HL-60 (cell line): ENCODE measurements around the gene MIDN.

Experiments
- DNase-seq, 2 experiments: peaks; one replicate each; pipeline ENCODE4 v3.0.0-alpha.2; 2010 to 2020; ENCODE audit warnings: low read depth in 1 of 2, low spot score in 1 of 2
- H3K27ac ChIP-seq: fragments of 250-450 bp; sonication (Bioruptor Pico); replicated peaks from 2 replicates; pipeline ENCODE4 v1.5.1; 2020; ENCODE audit warnings: mild to moderate bottlenecking, moderate library complexity
- H3K27me3 ChIP-seq: fragments of 250-450 bp; sonication (Bioruptor Pico); 2 replicates; pipeline ENCODE4 v1.5.1; 2021; ENCODE audit warnings: mild to moderate bottlenecking, moderate library complexity; ENCODE audit not compliant: insufficient read depth, poor library complexity, severe bottlenecking
- H3K4me3 ChIP-seq: replicated peaks from 2 replicates; pipeline ENCODE4 v1.5.1; 2011; ENCODE audit warnings: mild to moderate bottlenecking, control low read depth, low read length; ENCODE audit not compliant: insufficient read depth
- GABPA ChIP-seq: IDR thresholded peaks from 2 replicates; pipeline ENCODE4 v1.6.1; 2012; ENCODE audit warnings: low read depth
- POLR2AphosphoS5 ChIP-seq: IDR thresholded peaks from 2 replicates; pipeline ENCODE4 v1.6.1; 2012; ENCODE audit warnings: low read depth
- SPI1 ChIP-seq: IDR thresholded peaks from 2 replicates; pipeline ENCODE4 v1.6.1; 2012; ENCODE audit warnings: low read depth, mild to moderate bottlenecking, borderline replicate concordance
- TF ChIP-seq, protein P1 (sequence below): IDR thresholded peaks from 2 replicates; pipeline ENCODE4 v1.6.1; 2012; ENCODE audit warnings: low read depth; ENCODE audit not compliant: insufficient replicate concordance
- TF ChIP-seq, protein P2 (sequence below): IDR thresholded peaks from one replicate; pipeline ENCODE4 v1.5.1; 2011; ENCODE audit warnings: low read length, control low read depth, inconsistent platforms; ENCODE audit not compliant: insufficient read depth

Gene MIDN

DNA sequence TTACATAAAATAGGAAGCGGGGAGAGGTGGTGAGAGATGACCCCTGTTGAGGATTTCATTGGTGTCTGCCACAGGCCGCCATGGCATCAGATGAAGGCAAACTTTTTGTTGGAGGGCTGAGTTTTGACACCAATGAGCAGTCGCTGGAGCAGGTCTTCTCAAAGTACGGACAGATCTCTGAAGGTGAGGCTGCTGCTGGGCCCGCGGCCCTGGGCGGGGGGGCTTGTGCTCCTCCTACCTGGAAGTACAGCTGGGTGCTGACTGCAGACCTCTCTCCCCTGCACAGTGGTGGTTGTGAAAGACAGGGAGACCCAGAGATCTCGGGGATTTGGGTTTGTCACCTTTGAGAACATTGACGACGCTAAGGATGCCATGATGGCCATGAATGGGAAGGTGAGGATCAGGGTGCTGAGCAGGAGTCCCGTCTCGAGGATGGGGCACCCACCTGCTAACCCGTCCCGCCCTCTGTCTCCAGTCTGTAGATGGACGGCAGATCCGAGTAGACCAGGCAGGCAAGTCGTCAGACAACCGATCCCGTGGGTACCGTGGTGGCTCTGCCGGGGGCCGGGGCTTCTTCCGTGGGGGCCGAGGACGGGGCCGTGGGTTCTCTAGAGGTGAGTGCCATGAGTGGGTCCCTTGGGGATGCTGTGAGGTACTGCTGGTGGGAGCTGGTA, 22.6 kb downstream of the MIDN start:
- Histone ChIP-seq H3K4me3 (peak overlapping the region; percentile 49), H3K27me3 (no peaks in the 10 kb centered on the region), H3K27ac (peak overlapping the region; percentile 100)
- TF ChIP-seq POLR2AphosphoS5 (no peak; the same call in none of the 2 replicates), SPI1 (no peak), GABPA (no peak)
- TF ChIP-seq, protein P1, sequence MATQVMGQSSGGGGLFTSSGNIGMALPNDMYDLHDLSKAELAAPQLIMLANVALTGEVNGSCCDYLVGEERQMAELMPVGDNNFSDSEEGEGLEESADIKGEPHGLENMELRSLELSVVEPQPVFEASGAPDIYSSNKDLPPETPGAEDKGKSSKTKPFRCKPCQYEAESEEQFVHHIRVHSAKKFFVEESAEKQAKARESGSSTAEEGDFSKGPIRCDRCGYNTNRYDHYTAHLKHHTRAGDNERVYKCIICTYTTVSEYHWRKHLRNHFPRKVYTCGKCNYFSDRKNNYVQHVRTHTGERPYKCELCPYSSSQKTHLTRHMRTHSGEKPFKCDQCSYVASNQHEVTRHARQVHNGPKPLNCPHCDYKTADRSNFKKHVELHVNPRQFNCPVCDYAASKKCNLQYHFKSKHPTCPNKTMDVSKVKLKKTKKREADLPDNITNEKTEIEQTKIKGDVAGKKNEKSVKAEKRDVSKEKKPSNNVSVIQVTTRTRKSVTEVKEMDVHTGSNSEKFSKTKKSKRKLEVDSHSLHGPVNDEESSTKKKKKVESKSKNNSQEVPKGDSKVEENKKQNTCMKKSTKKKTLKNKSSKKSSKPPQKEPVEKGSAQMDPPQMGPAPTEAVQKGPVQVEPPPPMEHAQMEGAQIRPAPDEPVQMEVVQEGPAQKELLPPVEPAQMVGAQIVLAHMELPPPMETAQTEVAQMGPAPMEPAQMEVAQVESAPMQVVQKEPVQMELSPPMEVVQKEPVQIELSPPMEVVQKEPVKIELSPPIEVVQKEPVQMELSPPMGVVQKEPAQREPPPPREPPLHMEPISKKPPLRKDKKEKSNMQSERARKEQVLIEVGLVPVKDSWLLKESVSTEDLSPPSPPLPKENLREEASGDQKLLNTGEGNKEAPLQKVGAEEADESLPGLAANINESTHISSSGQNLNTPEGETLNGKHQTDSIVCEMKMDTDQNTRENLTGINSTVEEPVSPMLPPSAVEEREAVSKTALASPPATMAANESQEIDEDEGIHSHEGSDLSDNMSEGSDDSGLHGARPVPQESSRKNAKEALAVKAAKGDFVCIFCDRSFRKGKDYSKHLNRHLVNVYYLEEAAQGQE = no peak
- TF ChIP-seq, protein P2, sequence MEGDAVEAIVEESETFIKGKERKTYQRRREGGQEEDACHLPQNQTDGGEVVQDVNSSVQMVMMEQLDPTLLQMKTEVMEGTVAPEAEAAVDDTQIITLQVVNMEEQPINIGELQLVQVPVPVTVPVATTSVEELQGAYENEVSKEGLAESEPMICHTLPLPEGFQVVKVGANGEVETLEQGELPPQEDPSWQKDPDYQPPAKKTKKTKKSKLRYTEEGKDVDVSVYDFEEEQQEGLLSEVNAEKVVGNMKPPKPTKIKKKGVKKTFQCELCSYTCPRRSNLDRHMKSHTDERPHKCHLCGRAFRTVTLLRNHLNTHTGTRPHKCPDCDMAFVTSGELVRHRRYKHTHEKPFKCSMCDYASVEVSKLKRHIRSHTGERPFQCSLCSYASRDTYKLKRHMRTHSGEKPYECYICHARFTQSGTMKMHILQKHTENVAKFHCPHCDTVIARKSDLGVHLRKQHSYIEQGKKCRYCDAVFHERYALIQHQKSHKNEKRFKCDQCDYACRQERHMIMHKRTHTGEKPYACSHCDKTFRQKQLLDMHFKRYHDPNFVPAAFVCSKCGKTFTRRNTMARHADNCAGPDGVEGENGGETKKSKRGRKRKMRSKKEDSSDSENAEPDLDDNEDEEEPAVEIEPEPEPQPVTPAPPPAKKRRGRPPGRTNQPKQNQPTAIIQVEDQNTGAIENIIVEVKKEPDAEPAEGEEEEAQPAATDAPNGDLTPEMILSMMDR = no peak
- peak; percentile 34 to 49 for DNase-seq

DNA sequence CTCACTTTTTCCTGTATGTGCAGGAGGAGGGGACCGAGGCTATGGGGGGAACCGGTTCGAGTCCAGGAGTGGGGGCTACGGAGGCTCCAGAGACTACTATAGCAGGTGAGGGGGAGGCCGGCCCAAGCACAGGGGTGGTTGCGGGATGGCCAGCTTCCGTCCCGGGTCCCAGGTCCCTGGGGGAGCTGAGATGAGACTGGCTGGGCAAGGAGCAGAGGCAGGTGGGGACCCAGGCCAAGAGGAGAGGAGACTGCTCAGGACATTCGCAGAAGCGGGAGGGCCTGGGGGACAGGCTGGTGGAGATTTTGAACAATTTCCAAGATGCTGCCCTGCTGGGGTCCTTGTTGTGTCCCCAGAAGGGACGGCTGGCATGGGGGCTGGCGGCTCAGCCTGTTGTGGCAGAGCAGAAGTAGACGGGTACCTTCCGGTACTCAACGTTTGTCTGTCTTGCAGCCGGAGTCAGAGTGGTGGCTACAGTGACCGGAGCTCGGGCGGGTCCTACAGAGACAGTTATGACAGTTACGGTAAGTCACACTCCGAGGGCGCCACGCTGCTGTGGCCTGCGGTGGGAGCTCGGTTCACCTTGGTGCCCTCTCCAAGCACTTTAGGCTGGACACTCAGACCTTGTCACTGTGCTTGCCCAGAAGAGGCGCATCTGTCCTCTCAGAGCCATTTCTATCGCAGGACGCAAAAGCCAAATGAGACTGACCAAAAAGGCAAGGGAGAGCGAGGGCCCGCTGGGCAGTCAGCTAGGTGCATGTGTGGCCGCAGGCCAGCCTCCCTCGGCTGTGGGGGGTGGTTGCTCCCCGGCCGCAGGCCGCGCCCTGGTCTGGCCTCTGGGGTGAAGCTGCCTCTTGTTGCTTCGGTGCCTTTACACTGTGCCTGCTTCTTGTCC, 23.4 kb downstream of the MIDN start:
- Histone ChIP-seq H3K4me3 (peak overlapping the region; percentile 49), H3K27me3 (no peaks in the 10 kb centered on the region), H3K27ac (peak overlapping the region; percentile 100)
- TF ChIP-seq GABPA = peak; percentile 43; the same call in 1 of the 2 replicates
- TF ChIP-seq, protein P1 = no peak
- TF ChIP-seq, protein P2 = no peak
- peak; percentile 64 to 85 for DNase-seq

DNA sequence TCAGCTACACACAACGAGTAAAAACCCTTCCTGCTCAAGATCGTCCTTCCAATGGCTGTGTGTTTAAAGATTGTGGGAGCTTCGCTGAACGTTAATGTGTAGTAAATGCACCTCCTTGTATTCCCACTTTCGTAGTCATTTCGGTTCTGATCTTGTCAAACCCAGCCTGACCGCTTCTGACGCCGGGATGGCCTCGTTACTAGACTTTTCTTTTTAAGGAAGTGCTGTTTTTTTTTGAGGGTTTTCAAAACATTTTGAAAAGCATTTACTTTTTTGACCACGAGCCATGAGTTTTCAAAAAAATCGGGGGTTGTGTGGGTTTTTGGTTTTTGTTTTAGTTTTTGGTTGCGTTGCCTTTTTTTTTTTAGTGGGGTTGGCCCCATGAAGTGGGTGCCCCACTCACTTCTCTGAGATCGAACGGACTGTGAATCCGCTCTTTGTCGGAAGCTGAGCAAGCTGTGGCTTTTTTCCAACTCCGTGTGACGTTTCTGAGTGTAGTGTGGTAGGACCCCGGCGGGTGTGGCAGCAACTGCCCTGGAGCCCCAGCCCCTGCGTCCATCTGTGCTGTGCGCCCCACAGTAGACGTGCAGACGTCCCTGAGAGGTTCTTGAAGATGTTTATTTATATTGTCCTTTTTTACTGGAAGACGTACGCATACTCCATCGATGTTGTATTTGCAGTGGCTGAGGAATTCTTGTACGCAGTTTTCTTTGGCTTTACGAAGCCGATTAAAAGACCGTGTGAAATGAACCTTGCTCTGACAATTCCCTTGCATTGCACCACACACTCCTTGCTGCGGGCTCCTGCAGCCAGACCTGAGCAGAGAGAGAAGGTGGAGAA, 24.3 kb downstream of the MIDN start:
- TF ChIP-seq, protein P1 = no peak
- TF ChIP-seq SPI1 = peak; percentile 90
- TF ChIP-seq, protein P2 = no peak
- no peak for TF ChIP-seq POLR2AphosphoS5
- H3K4me3 ChIP-seq = peak overlapping the region; percentile 49
- peak; percentile 45 to 79 for DNase-seq
- no peaks in the 10 kb centered on the region for H3K27me3 ChIP-seq
- peak overlapping the region; percentile 100 for H3K27ac ChIP-seq
